Ovary (tissue), 3 donors: Measurements from ENCODE around the gene ZNF682.
"Not testable (repeated sequence)": the region's sequence is repeated elsewhere in the genome, so short reads cannot be mapped to it uniquely, and the experiment has no call there.

ENCODE experiments used
- POLR2A ChIP-seq: fragments of 450-650 bp; IDR thresholded peaks from one replicate; pipeline ENCODE4 v1.6.1; 2017; ENCODE audit warnings: antibody characterized with exemption, mild to moderate bottlenecking, moderate library complexity
- TF ChIP-seq, protein P1 (sequence below), 3 donors: fragments of 450-650 bp in 2 of 3; fragments of 200-600 bp in 1 of 3; IDR thresholded peaks; one replicate each; pipeline versions ENCODE4 v1.5.1 to v1.8.0; 2016 to 2022; ENCODE audit warnings: antibody characterized with exemption in 3 of 3, mild to moderate bottlenecking in 1 of 3
- donor health status: DM: no; HTN: no; CAD: no.

DNA sequence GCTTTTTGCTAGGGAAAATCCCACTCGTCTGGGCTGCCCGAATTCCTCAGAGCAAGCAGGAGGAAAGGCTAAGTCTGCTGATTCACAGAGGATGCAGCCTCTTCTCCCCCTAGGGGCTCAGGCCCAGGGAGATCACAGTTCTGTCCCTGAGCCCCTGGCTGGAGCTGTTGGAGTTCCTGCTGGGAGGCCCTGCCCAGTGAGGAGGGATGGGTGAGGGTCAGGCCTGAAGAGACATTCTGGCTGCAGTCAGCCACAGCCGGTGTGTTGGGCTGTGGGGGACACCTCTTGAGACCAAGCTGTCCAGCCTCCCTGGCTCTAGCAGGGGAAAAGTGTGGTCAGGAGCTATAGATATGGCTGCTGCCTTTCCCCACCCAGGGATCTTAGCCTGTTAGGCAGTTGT is 73.2 kb downstream of the ZNF682 start:
- TF ChIP-seq, protein P1, sequence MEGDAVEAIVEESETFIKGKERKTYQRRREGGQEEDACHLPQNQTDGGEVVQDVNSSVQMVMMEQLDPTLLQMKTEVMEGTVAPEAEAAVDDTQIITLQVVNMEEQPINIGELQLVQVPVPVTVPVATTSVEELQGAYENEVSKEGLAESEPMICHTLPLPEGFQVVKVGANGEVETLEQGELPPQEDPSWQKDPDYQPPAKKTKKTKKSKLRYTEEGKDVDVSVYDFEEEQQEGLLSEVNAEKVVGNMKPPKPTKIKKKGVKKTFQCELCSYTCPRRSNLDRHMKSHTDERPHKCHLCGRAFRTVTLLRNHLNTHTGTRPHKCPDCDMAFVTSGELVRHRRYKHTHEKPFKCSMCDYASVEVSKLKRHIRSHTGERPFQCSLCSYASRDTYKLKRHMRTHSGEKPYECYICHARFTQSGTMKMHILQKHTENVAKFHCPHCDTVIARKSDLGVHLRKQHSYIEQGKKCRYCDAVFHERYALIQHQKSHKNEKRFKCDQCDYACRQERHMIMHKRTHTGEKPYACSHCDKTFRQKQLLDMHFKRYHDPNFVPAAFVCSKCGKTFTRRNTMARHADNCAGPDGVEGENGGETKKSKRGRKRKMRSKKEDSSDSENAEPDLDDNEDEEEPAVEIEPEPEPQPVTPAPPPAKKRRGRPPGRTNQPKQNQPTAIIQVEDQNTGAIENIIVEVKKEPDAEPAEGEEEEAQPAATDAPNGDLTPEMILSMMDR (IDR thresholded peaks at IDR 0.05): not testable (repeated sequence)
- TF ChIP-seq POLR2A: not testable (repeated sequence)
